GM19397 (cell line): ENCODE results near the gene MCC.
"Not testable (repeated sequence)": the region's sequence is repeated elsewhere in the genome, so short reads cannot be mapped to it uniquely, and the experiment has no call there.

Experiments used
- ATAC-seq: cut with Tn5 transposase; IDR thresholded peaks from one replicate; pipeline ENCODE4 v1.9.1; 2021; ENCODE audit warnings: mild to moderate bottlenecking, moderate library complexity; ENCODE audit not compliant: unreplicated experiment

The MCC gene

GRCh38 chr5:113092683-113093082, 395.6 kb downstream of the MCC start:
- ATAC-seq = no peak

GRCh38 chr5:113091622-113092021, 396.6 kb downstream of the MCC start:
- ATAC-seq = no peak

GRCh38 chr5:113090336-113091106, 397.7 kb downstream of the MCC start:
- ATAC-seq = no peak

GRCh38 chr5:113089653-113090335, 398.5 kb downstream of the MCC start:
- ATAC-seq = no peak

- ATAC-seq = no peak
Measured at GRCh38 chr5:113087976-113088514, 400.2 kb downstream of the MCC start.

- no peak for ATAC-seq
Measured at GRCh38 chr5:113085880-113086409, 402.3 kb downstream of the MCC start.

GRCh38 chr5:113085084-113085414, 403.2 kb downstream of the MCC start:
- ATAC-seq = no peak

GRCh38 chr5:113084402-113085083, 403.7 kb downstream of the MCC start:
- ATAC-seq = no peak

GRCh38 chr5:113083481-113083880, 404.8 kb downstream of the MCC start:
- no peak for ATAC-seq

GRCh38 chr5:113082547-113082905, 405.7 kb downstream of the MCC start:
- ATAC-seq = no peak

- no peak for ATAC-seq
Measured at GRCh38 chr5:113081881-113082546, 406.2 kb downstream of the MCC start.

- no peak for ATAC-seq
Measured at GRCh38 chr5:113081091-113081839, 407.0 kb downstream of the MCC start.

GRCh38 chr5:113076649-113077048, 411.6 kb downstream of the MCC start:
- not testable (repeated sequence) for ATAC-seq

- no peak for ATAC-seq
Measured at GRCh38 chr5:113075019-113075418, 413.2 kb downstream of the MCC start.

GRCh38 chr5:113073629-113074034, 414.6 kb downstream of the MCC start:
- ATAC-seq = not testable (repeated sequence)

- ATAC-seq = no peak
Measured at GRCh38 chr5:113071401-113071800, 416.9 kb downstream of the MCC start.

GRCh38 chr5:113070901-113071300, 417.4 kb downstream of the MCC start:
- no peak for ATAC-seq

- ATAC-seq = no peak
Measured at GRCh38 chr5:113068559-113068958, 419.7 kb downstream of the MCC start.

- no peak for ATAC-seq
Measured at GRCh38 chr5:113067635-113068344, 420.5 kb downstream of the MCC start.

- no peak for ATAC-seq
Measured at GRCh38 chr5:113065626-113066025, 422.6 kb downstream of the MCC start.
